Measurements from ENCODE around the gene DOCK2. TPM values are rescaled to one million over a fixed set of nuclear protein-coding genes. Genes with fewer than 3 reads are reported as not detected.
"Not testable (repeated sequence)": the region's sequence is repeated elsewhere in the genome, so short reads cannot be mapped to it uniquely, and the experiment has no call there.

Gene DOCK2
- total and polyA plus RNA-seq, 3 donors from 2014 or later: 6.8 to 8.9 (median 7.3) TPM

GRCh38 chr5:169746147-169746694, 109.1 kb downstream of the DOCK2 start:
- no peaks in the 10 kb centered on the region for H3K27me3 ChIP-seq
- H3K4me3 ChIP-seq: no peak overlapping the region
- no peaks in the 10 kb centered on the region for H3K36me3 ChIP-seq (ENCODE audit: low read depth, missing control alignments)
- TF ChIP-seq POLR2A (IDR thresholded peaks at IDR 0.05) (no peak), CTCF (IDR thresholded peaks at IDR 0.05) (no peak)
- peak overlapping the region in 1 of 2 donors; percentile 50 for H3K27ac ChIP-seq
- WGBS, 2 donors: 54 to 57% methylated on average over 5 of the region's 5 CpGs
- intact Hi-C loops (cut with DNase I; ENCODE audit: low total_unique reads): no loop called here
- H3K9me3 ChIP-seq: no peaks in the 10 kb centered on the region
- peaks cover 24% of the 10 kb centered on the region for H3K4me1 ChIP-seq
- no peak for DNase-seq

DNA sequence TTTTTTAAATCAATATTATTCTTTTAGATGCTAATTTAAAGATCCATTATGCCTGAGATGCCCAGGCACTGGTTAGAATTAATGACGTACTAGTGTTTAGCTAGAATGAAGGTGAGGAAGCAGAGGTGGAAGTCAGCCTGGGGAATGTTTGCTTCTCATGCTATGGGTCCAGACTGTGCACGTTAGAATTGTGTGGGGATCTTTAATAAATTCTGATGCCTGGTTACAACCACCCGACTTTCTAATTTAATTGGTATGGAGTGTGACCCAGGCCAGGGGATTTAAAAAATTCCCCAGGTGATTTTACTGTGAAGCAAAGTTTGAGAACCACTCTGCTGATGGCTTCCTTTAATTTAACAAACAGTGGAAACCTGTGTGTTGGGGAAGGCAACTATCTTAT, 111.1 kb downstream of the DOCK2 start:
- Histone ChIP-seq H3K27me3 (no peaks in the 10 kb centered on the region), H3K4me3 (no peak overlapping the region), H3K9me3 (no peaks in the 10 kb centered on the region), H3K36me3 (ENCODE audit: low read depth, missing control alignments) (no peaks in the 10 kb centered on the region), H3K4me1 (peaks cover 18% of the 10 kb centered on the region), H3K27ac (no peak overlapping the region)
- TF ChIP-seq POLR2A (IDR thresholded peaks at IDR 0.05): no peak
- no peak for TF ChIP-seq CTCF (IDR thresholded peaks at IDR 0.05)
- WGBS, 2 donors: 89 to 90% methylated on average over 3 of the region's 3 CpGs
- DNase-seq: no peak
- intact Hi-C loops (cut with DNase I; ENCODE audit: low total_unique reads): no loop called here

DNA sequence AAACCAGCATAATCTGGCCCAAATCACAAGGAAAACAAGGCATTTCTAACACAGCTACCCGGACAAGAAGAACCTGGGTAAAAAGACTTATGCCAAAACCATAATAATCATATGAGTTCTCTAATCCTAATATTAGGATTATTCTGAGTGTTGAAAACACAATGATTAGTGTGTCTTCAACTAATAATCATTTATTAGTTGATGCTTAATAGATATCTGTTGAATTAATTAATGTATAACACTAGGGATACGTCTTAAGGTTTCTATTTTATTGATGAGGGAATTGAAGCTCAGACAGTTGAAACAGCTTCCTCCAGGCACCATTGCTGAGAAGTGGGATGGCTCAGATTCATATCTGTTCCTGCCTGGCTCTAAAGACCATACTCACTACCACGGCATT, 112.2 kb downstream of the DOCK2 start:
- WGBS, 2 donors: 90 to 93% methylated on average over 3 of the region's 3 CpGs
- H3K4me3 ChIP-seq: no peak overlapping the region
- no peak overlapping the region for H3K27ac ChIP-seq
- no peaks in the 10 kb centered on the region for H3K36me3 ChIP-seq (ENCODE audit: low read depth, missing control alignments)
- no peaks in the 10 kb centered on the region for H3K9me3 ChIP-seq
- H3K4me1 ChIP-seq: peaks cover 19% of the 10 kb centered on the region
- no peak for TF ChIP-seq POLR2A (IDR thresholded peaks at IDR 0.05)
- TF ChIP-seq CTCF (IDR thresholded peaks at IDR 0.05): no peak
- no peaks in the 10 kb centered on the region for H3K27me3 ChIP-seq
- DNase-seq: no peak
- intact Hi-C loops (cut with DNase I; ENCODE audit: low total_unique reads): no loop called here

- no peak overlapping the region for H3K4me3 ChIP-seq
- intact Hi-C loops (cut with DNase I; ENCODE audit: low total_unique reads): no loop called here
- no peaks in the 10 kb centered on the region for H3K9me3 ChIP-seq
- 92 to 97% methylated on average over 4 of the region's 4 CpGs for WGBS, 2 donors
- no peak for DNase-seq
- H3K36me3 ChIP-seq (ENCODE audit: low read depth, missing control alignments): no peaks in the 10 kb centered on the region
- no peak overlapping the region for H3K27ac ChIP-seq
- no peak for TF ChIP-seq POLR2A (IDR thresholded peaks at IDR 0.05)
- TF ChIP-seq CTCF (IDR thresholded peaks at IDR 0.05): no peak
- H3K4me1 ChIP-seq: peaks cover 5% of the 10 kb centered on the region
- H3K27me3 ChIP-seq: no peaks in the 10 kb centered on the region
Measured at GRCh38 chr5:169751490-169751889, 114.4 kb downstream of the DOCK2 start.

DNA sequence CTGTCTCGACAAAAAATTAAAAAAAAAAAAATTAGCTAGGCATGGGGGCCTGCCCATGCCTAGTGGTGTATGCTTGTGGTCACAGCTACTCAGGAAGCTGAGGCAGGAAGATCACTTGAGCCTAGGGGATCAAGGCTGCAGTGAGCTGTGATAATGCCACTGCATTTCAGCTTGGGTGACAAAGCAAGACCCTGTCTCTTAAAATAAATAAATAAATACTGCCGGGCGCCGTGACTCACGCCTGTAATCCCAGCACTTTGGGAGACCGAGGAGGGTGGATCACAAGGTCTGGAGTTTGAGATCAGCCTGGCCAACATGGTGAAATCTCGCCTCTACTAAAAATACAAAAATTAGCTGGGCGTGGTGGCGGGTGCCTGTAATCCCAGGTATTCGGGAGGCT, 115.5 kb downstream of the DOCK2 start:
- H3K9me3 ChIP-seq; DNase-seq; H3K27ac ChIP-seq; H3K4me3 ChIP-seq; H3K27me3 ChIP-seq; H3K36me3 ChIP-seq (ENCODE audit: low read depth, missing control alignments); intact Hi-C loops (cut with DNase I; ENCODE audit: low total_unique reads); H3K4me1 ChIP-seq: not testable (repeated sequence)
- WGBS, 2 donors: 93 to 96% methylated on average over 10 of the region's 10 CpGs
